Caco-2 (cell line): ENCODE measurements around the gene CTDNEP1. TPM values are rescaled to one million over a fixed set of nuclear protein-coding genes. Genes with fewer than 3 reads are reported as not detected.

Experiments used
- BruUV-seq: library from RNA; stranded (reverse); fragments of 400-500 nt; replicated peaks from 2 replicates; lab custom pipeline; 2021; lab: Mats Ljungman, UMichigan
- CTCF ChIA-PET: fragments of 300-600 bp; sonication (Branson Sonifier 250); formaldehyde crosslinking; loops from one replicate; lab custom pipeline; 2022; ENCODE audit warnings: antibody characterized with exemption; lab: Charles Lee
- POLR2A ChIA-PET: fragments of 300-600 bp; sonication (Branson Sonifier 250); formaldehyde crosslinking; loops from one replicate; lab custom pipeline; 2022; ENCODE audit warnings: antibody characterized with exemption; lab: Charles Lee
- DNase-seq, 2 experiments: peaks; one replicate each; pipeline versions ENCODE4 v3.0.0 to v3.0.0-alpha.2; 2020 to 2022
- H3K27me3 ChIP-seq: replicated peaks from 2 replicates; pipeline ENCODE4 v1.6.0; 2011; ENCODE audit warnings: low read length; ENCODE audit not compliant: control insufficient read depth, insufficient read depth
- H3K36me3 ChIP-seq: 2 replicates; pipeline ENCODE4 v1.5.1; 2011; ENCODE audit warnings: low read length; ENCODE audit not compliant: control insufficient read depth, insufficient read depth
- H3K4me1 ChIP-seq: fragments of 250-450 bp; sonication (Bioruptor Pico); 2 replicates; pipeline ENCODE4 v1.5.1; 2020; ENCODE audit warnings: mild to moderate bottlenecking
- H3K4me3 ChIP-seq: 2 replicates; pipeline ENCODE4 v1.5.1; 2011; ENCODE audit warnings: low read depth, mild to moderate bottlenecking, control low read depth, low read length
- H3K9me3 ChIP-seq: fragments of 250-450 bp; sonication (Bioruptor Pico); 2 replicates; pipeline ENCODE4 v1.5.1; 2020; ENCODE audit warnings: mild to moderate bottlenecking, moderate library complexity
- H3K27ac Mint-ChIP-seq: one replicate; pipeline ENCODE4 v1.8.0; 2022; ENCODE audit warnings: mixed read lengths; ENCODE audit not compliant: unreplicated experiment
- H3K27me3 Mint-ChIP-seq: one replicate; pipeline ENCODE4 v1.8.0; 2022; ENCODE audit warnings: mixed read lengths; ENCODE audit not compliant: insufficient read depth, unreplicated experiment
- H3K36me3 Mint-ChIP-seq: one replicate; pipeline ENCODE4 v1.8.0; 2022; ENCODE audit warnings: mild to moderate bottlenecking, mixed read lengths; ENCODE audit not compliant: insufficient read depth, unreplicated experiment
- H3K4me1 Mint-ChIP-seq: one replicate; pipeline ENCODE4 v1.8.0; 2022; ENCODE audit warnings: low read depth, mixed read lengths; ENCODE audit not compliant: unreplicated experiment
- H3K4me3 Mint-ChIP-seq: one replicate; pipeline ENCODE4 v1.8.0; 2022; ENCODE audit warnings: mild to moderate bottlenecking, moderate library complexity, mixed read lengths; ENCODE audit not compliant: unreplicated experiment
- H3K9me3 Mint-ChIP-seq: one replicate; pipeline ENCODE4 v1.8.0; 2022; ENCODE audit warnings: mixed read lengths; ENCODE audit not compliant: unreplicated experiment
- CTCF ChIP-seq, 2 experiments: fragments of 200-600 bp in 1 of 2; IDR thresholded peaks; 1 replicate in 1 of 2; 2 replicates in 1 of 2; pipeline versions ENCODE4 v1.5.1 to v1.8.0; 2011 to 2022; ENCODE audit warnings: antibody characterized with exemption in 1 of 2, control low read depth in 1 of 2, inconsistent platforms in 1 of 2, low read depth in 1 of 2, low read length in 1 of 2, mild to moderate bottlenecking in 1 of 2, moderate library complexity in 1 of 2; ENCODE audit not compliant: insufficient read depth in 1 of 2, severe bottlenecking in 1 of 2, unreplicated experiment in 1 of 2
- intact Hi-C: fragments of 100-400 bp; cut with micrococcal nuclease; formaldehyde crosslinking; loops from one replicate; pipeline ENCODE4 v1.10.0; 2022; ENCODE audit not compliant: unreplicated experiment
- total RNA-seq: library from RNA; stranded (reverse); gene quantifications from 2 replicates; pipeline ENCODE4 v1.2.3, GENCODE V29; 2022

The CTDNEP1 gene
- total RNA-seq, 1 experiment from 2014 or later = 71.1 TPM

- ChIA-PET CTCF (no interaction called here), POLR2A (no interaction called here)
- Histone ChIP-seq H3K27me3 (no peaks in the 10 kb centered on the region), H3K36me3 (no peaks in the 10 kb centered on the region), H3K4me3 (peak overlapping the region; percentile 70), H3K4me1 (no peaks in the 10 kb centered on the region), H3K9me3 (no peaks in the 10 kb centered on the region)
- Mint-ChIP-seq H3K9me3 (no peaks in the 10 kb centered on the region), H3K4me1 (peaks cover 11% of the 10 kb centered on the region), H3K27ac (peak overlapping the region; percentile 98), H3K27me3 (no peaks in the 10 kb centered on the region), H3K36me3 (peaks cover 73% of the 10 kb centered on the region), H3K4me3 (peak overlapping the region; percentile 88)
- DNase-seq = no peak
- no peak for TF ChIP-seq CTCF (IDR thresholded peaks at IDR 0.05; ENCODE audit: insufficient read depth in 1 of 2, low read depth in 1 of 2, low read length in 1 of 2, severe bottlenecking in 1 of 2, unreplicated experiment in 1 of 2)
- intact Hi-C loops = no loop called here
- TSS peak; percentile 76 for BruUV-seq
Measured at GRCh38 chr17:7253082-7253481, 1.5 kb upstream of the CTDNEP1 start.

- Histone ChIP-seq H3K9me3 (no peaks in the 10 kb centered on the region), H3K27me3 (no peaks in the 10 kb centered on the region), H3K36me3 (no peaks in the 10 kb centered on the region), H3K4me1 (no peaks in the 10 kb centered on the region), H3K4me3 (peak within 1 kb of the TSS; percentile 70)
- DNase-seq = peak; percentile 88 to 93
- ChIA-PET CTCF (interaction anchor here (1.0 kb wide), 1 partner anchor 11 kb away, joined by 3 read pairs; no protein-coding TSS in a partner anchor), POLR2A (interaction anchor here (1.0 kb wide), 1 partner anchor 10 kb away, joined by 3 read pairs; the partner anchor contains the start of gene GABARAP)
- TF ChIP-seq CTCF (IDR thresholded peaks at IDR 0.05; ENCODE audit: insufficient read depth in 1 of 2, low read depth in 1 of 2, low read length in 1 of 2, severe bottlenecking in 1 of 2, unreplicated experiment in 1 of 2) = no peak
- H3K4me1 Mint-ChIP-seq = peaks cover 11% of the 10 kb centered on the region
- BruUV-seq = no TSS peak
- H3K36me3 Mint-ChIP-seq = peaks cover 66% of the 10 kb centered on the region
- intact Hi-C loops = loop anchor here (1.0 kb wide), 1 partner anchor 13 kb away; the partner anchor contains the start of gene PHF23
- H3K27me3 Mint-ChIP-seq = no peaks in the 10 kb centered on the region
- H3K27ac Mint-ChIP-seq = peak within 1 kb of the TSS; percentile 98
- no peaks in the 10 kb centered on the region for H3K9me3 Mint-ChIP-seq
- peak within 1 kb of the TSS; percentile 88 for H3K4me3 Mint-ChIP-seq
Measured at GRCh38 chr17:7252176-7253043, 876 bp upstream of the CTDNEP1 start, which contains the start of gene ELP5. TSS of gene ELP5 (plus strand) at chr17:7252215. CDS start at chr17:7252551, 336 bp downstream.
